ENCODE measurements around the gene PPP1R9B.

The PPP1R9B gene

DNA sequence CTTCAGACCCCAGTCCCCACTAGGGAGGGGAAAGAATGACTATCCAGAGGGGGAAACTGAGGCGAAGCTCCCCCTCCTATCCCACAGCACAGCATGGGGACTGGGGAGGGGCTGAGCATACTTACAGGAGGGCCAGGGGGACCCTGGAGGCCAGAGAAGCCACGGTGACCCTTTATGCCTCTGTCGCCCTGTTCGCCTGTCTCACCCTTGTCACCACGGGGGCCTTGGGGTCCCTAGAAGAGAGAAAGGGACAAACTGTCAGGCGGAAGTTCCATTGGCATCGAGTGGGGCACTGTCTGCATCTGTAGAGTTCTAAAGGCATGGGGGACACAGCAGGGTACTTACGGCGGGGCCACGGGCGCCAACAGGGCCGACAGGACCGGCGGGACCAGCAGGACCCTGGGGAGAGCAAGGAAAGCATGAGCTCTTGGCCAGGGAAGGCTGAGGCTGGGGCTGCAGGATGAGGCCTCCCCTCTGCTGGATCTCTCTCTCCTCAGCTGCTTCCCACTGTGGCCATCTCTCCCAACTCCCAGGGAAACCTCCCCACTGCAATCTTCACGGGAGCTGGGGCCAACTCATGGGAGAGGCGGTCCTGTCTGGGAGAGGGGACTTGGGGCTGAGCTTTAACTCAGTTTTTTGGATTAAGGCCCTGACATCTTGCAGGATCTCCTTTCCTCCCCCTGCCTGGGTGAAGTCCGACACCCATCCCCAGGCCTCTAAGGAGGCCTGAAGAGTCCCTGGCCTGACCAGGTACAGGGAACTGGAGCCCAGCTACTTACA lies 37.5 kb upstream of the PPP1R9B start:
- DNase-seq (ENCODE audit: low spot score) = no peak

- DNase-seq (ENCODE audit: low spot score) = no peak
Measured at GRCh38 chr17:50187394-50187725, 36.9 kb upstream of the PPP1R9B start.

- DNase-seq (ENCODE audit: low spot score) = no peak
Measured at GRCh38 chr17:50186661-50187393, 36.4 kb upstream of the PPP1R9B start.

DNA sequence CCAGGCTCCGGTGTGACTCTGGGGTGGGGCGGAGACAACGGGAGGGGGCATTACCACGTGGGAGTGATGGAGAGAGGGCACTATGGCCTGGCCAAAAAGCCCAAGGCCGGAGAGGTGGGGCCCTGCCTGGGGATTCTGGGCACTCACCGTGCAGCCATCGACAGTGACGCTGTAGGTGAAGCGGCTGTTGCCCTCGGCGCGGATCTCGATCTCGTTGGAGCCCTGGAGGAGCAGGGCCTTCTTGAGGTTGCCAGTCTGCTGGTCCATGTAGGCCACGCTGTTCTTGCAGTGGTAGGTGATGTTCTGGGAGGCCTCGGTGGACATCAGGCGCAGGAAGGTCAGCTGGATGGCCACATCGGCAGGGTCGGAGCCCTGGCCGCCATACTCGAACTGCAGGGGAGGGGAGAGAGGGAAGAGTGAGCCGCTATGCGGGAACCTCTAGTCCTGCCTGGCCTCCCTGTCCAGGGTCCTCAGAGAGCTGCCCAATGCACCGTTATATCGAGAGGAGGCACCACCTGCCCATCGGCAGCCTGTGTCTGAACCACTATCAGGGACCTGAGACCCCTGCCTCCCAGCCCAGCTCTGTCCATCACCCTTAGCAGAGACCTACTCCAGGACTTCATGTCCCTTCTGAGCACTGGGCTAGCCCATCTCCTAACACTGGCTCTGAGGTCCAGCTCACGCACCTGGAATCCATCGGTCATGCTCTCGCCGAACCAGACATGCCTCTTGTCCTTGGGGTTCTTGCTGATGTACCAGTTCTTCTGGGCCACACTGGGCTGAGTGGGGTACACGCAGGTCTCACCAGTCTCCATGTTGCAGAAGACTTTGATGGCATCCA lies 35.4 kb upstream of the PPP1R9B start:
- DNase-seq (ENCODE audit: low spot score) = no peak

DNA sequence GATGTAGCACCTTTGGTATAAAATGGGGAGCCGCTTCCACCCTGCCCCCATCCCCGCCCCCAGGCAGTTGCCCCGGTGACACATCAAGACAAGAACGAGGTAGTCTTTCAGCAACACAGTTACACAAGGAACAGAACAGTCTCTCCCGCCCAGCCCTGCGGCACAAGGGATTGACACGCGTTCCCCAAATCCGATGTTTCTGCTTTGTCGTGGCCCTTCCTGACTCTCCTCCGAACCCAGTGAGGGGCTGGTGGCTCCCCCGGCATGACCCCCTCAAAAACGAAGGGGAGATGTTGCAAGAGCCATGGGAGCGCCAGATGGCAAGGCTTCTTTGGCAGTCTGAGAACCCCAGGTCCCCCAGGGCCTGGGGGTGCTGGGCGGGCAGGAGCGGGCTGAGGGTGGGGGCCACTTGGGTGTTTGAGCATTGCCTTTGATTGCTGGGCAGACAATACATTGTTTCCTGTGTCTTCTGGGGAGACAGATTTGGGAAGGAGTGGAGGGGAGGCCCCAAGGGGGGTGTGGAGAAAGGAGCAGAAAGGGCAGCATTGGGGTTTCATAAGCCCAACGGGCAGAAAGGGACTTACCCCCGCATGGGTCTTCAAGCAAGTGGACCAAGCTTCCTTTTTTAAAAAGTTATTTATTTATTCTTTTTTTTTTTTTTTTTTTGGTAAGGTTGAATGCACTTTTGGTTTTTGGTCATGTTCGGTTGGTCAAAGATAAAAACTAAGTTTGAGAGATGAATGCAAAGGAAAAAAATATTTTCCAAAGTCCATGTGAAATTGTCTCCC lies 34.3 kb upstream of the PPP1R9B start:
- no peak for DNase-seq (ENCODE audit: low spot score)

DNA sequence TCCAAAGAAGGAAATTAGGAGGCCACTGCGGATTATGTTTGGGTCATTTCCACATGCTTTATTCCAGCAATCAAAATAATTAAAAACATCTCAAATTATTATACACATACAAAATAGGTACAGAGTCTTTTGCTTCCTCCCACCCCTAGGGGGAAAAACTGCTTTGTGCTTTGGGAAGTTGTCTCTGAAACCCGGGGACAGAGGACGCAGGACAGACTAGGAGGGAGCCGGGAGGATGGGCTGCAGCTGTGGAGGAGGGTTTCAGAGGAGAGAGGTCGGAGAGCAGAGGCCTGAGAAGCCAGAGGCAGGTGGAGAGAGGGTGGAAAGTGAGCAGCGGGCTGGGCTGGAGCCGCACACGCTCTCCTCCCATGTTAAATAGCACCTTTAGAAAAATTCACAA lies 33.6 kb upstream of the PPP1R9B start:
- DNase-seq (ENCODE audit: low spot score) = no peak

DNA sequence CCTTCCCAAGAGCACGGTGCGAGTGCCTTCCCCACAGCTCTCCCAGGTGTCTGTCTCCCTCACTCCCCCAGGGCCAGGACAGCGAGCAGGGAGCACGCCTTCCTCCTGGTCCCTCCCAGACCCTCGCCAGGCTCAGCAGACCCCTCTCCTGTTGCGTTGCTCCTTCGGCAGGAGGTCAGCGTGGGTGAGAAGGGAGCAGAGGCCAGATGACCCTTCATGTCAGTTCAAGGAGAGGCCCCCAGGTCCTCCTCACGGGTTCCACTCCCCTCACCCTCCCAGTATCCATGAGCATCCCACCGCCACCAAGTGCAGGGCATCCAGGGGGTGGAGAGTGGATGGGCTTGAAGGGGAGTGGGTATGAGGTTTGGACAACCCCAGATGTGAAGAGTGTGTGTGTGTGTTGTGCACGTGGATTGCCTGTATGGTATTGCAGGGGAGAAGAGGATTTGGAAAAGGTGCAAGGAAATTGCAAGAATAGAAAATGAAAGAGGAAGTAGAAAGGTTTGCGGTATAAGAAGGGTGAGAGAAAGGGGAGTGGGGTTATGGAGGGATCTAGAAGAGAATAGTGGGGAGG lies 33.0 kb upstream of the PPP1R9B start:
- DNase-seq (ENCODE audit: low spot score) = no peak

GRCh38 chr17:50182783-50183420 lies 32.4 kb upstream of the PPP1R9B start:
- DNase-seq (ENCODE audit: low spot score) = no peak

DNA sequence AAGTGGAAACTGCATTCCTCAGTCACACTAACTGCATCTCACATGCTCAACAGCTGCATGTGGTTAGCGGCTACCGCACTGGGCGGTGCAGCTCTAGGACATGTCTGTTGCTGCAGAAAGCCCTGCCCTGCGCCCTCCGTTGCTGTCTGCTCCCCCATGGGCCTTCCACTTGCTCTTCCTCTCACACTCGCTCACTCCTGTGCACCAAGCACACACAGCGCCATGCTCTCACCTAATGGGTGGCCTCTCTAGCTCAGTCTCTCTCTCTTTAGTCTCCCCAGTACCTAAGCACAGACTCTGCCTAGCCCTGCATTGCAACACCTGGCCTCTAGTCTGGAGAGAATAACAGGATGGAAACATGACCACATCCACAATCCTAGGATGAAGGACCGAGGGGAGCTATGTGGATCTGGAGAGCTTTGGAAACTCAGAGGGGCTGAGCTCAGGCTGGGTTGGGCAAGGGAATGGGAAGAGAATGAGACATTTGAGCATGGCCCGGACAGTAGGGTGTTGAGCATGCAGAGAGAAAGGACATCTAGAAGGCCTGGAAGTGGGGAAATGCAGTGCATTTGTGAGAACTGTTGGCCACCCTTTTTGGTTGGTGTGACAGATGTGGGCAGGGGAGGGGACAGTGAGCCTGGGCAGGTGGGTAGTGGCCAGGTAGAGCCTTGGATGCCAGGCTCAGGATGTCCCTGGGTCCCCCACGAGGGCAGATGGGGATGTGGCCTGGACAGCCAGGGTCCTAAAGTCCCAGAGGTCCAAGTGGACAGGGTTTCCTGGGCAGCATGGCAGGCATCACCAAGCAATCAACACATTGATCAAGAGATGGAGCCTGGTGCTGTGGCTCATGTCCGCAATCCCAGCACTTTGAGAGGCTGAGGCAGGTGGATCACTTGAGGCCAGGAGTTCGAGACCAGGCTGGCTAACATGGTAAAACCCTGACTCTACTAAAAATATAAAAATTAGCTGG lies 31.4 kb upstream of the PPP1R9B start:
- DNase-seq (ENCODE audit: low spot score) = no peak

GRCh38 chr17:50181144-50181543 lies 30.7 kb upstream of the PPP1R9B start:
- DNase-seq (ENCODE audit: low spot score) = no peak

GRCh38 chr17:50180620-50181019 lies 30.1 kb upstream of the PPP1R9B start:
- DNase-seq (ENCODE audit: low spot score) = no peak

GRCh38 chr17:50180111-50180510 lies 29.6 kb upstream of the PPP1R9B start:
- DNase-seq (ENCODE audit: low spot score) = no peak

DNA sequence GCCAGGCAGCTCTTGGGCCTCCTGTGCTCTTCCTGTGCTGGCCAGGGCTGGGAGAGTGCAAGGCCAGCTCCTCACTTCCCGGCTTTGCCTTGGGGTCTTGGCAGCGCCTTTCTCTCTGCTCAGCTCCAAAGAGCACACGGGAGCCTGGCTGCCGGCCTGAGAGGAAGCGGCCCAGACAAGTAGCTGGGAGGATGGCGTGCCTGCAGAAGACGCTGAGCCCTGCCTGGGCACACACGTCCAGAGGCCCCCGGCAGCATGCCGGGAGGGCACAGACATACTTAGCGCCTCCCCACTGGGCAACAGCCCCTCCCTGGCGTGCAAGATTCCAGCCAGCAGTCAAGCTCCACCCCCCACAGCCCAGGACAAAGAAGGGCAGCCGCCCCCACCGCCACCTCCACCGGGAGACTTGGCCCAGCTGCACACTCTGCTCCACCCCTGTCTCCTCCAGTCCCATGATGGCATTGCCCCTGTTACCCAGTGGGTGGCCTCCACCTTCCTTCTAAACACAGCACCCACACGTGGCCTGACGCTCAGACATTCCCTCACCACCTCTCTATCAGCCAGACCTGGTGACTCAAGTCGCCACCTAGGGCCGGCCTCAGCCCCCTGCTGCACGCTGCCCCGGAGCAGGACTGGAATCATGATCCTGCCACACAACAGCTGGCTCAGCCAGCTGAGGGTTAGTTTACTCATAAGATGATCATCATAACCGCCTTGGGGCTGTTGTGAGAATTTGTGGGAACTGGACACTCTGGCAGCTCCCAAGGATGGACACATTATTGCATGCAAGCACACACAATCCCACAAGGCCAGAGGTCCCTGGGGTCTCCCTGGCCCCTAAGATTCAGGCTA lies 27.7 kb upstream of the PPP1R9B start:
- peak; percentile 51 for DNase-seq (ENCODE audit: low spot score)

- no peak for DNase-seq (ENCODE audit: low spot score)
Measured at GRCh38 chr17:50177476-50177875, 27.0 kb upstream of the PPP1R9B start.

GRCh38 chr17:50176559-50177357 lies 26.3 kb upstream of the PPP1R9B start:
- no peak for DNase-seq (ENCODE audit: low spot score)

DNA sequence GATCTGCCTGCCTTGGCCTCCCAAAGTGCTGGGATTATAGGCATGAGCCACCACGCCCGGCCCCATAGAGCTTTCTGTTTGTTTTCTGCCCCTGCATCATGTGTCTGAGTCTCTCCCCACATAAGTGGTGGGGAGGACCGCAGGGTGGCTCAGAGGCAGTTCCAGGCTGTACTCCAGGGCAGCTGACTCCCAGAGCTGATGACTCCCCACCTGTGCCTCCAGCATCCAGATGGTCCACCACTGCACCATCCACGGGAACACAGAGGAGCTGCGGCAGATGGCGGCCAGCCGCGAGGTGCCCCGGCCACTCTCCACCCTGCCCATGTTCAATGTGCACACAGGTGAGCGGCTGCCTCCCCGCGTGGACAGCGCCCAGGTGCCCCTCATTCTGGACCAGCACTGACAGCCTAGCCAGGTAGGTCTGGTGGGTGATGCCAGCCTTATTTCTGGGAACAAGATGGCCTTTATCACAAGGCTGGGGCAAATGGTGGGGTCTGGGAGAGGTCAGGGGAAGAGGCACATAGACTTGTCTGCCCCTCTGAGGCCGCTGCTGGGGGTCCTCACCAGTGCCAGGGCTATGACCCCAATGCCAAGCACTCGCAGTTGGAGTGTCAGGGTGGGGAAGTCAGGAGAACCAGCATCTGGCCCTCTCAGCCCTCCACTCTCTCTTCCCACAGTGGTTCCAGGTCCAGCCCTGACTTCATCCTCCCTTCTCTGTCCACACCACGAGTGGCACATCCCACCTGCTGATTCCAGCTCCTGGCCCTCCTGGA lies 24.7 kb upstream of the PPP1R9B start:
- DNase-seq (ENCODE audit: low spot score) = no peak

- no peak for DNase-seq (ENCODE audit: low spot score)
Measured at GRCh38 chr17:50174444-50174843, 24.0 kb upstream of the PPP1R9B start.

Data from CD4-positive, alpha-beta T cell treated with Interleukin-6 at 100 ng/mL for 8 hours (primary cell).